Erythroblast (primary cell): ENCODE data around the gene ZMYND11.

Experiments
- GATA1 ChIP-seq: IDR thresholded peaks from 2 replicates; pipeline ENCODE4 v1.6.1; 2011; ENCODE audit warnings: low read depth, mild to moderate bottlenecking, control low read depth, low read length, moderate library complexity
- POLR2A ChIP-seq: IDR thresholded peaks from 2 replicates; pipeline ENCODE4 v1.6.1; 2011; ENCODE audit warnings: mild to moderate bottlenecking, low read length

DNA sequence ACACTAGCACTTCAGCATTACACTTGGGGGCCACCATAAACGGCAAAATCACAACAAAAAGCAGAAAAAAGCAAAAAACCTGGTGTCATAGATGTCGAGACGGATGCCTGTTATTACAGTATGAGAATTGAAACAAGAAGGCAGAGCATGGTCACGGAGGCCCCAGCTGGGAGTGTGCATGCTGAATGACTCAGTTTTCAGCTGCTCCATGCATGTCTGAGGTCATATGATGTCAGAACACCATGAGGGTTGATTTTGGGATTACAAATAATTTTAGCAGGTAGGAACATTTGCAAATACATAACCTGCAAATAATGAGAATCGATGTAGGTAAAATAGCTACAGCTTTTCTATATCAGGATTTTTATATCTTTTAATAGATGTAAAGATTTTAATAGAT is 19.1 kb downstream of the ZMYND11 start:
- TF ChIP-seq POLR2A (no peak), GATA1 (no peak)
